CD4-positive, alpha-beta memory T cell (primary cell): Measurements from ENCODE around the gene SLC16A7. TPM values are rescaled to one million over a fixed set of nuclear protein-coding genes. Genes with fewer than 3 reads are reported as not detected.

Experiments used
- CTCF ChIA-PET: fragments of 350-600 bp; sonication (Branson Sonifier 250); formaldehyde crosslinking; loops from one replicate; lab custom pipeline; 2021; ENCODE audit warnings: inconsistent platforms; ENCODE audit not compliant: partially characterized antibody; lab: Charles Lee
- POLR2A ChIA-PET: fragments of 350-600 bp; sonication (Branson Sonifier 250); formaldehyde crosslinking; loops from one replicate; lab custom pipeline; 2021; ENCODE audit not compliant: partially characterized antibody; lab: Charles Lee
- DNase-seq, 5 donors: peaks; one replicate each; pipeline versions ENCODE4 v3.0.0 to v3.0.0-alpha.2; 2020 to 2022; ENCODE audit warnings: mixed read lengths in 1 of 5
- H3K27ac ChIP-seq: one replicate; pipeline ENCODE4 v1.7.0; 2013; ENCODE audit warnings: low read depth, low read length
- H3K27me3 ChIP-seq: 2 replicates; pipeline ENCODE4 v1.7.0; 2013; ENCODE audit warnings: mild to moderate bottlenecking, low read length, moderate library complexity; ENCODE audit not compliant: insufficient read depth
- H3K36me3 ChIP-seq: 2 replicates; pipeline ENCODE4 v1.7.0; 2013; ENCODE audit warnings: mild to moderate bottlenecking, low read length, moderate library complexity; ENCODE audit not compliant: insufficient read depth
- H3K4me1 ChIP-seq: 2 replicates; pipeline ENCODE4 v1.7.0; 2013; ENCODE audit warnings: mild to moderate bottlenecking, low read length, moderate library complexity; ENCODE audit not compliant: insufficient read depth
- H3K4me3 ChIP-seq, 2 donors: one replicate each; pipeline ENCODE4 v1.7.0; 2013; ENCODE audit warnings: low read length in 2 of 2, mild to moderate bottlenecking in 1 of 2
- H3K9me3 ChIP-seq, 2 donors: one replicate each; pipeline ENCODE4 v1.7.0; 2013; ENCODE audit warnings: low read length in 2 of 2, control low read depth in 1 of 2; ENCODE audit not compliant: control insufficient read depth in 1 of 2
- H3K27ac Mint-ChIP-seq, 7 donors: one replicate each; pipeline ENCODE4 v1.8.0; 2020 to 2021; ENCODE audit warnings: mixed read lengths in 7 of 7, mild to moderate bottlenecking in 6 of 7, inconsistent platforms in 3 of 7, moderate library complexity in 3 of 7
- H3K27me3 Mint-ChIP-seq, 2 donors: one replicate each; pipeline ENCODE4 v1.8.0; 2020 to 2021; ENCODE audit warnings: mixed read lengths in 2 of 2
- H3K36me3 Mint-ChIP-seq, 2 donors: one replicate each; pipeline ENCODE4 v1.8.0; 2020 to 2021; ENCODE audit warnings: mixed read lengths in 2 of 2, inconsistent platforms in 1 of 2, mild to moderate bottlenecking in 1 of 2
- H3K4me1 Mint-ChIP-seq, 4 donors: one replicate each; pipeline ENCODE4 v1.8.0; 2020 to 2021; ENCODE audit warnings: mixed read lengths in 4 of 4, mild to moderate bottlenecking in 1 of 4
- H3K4me3 Mint-ChIP-seq, 8 donors: one replicate each; pipeline ENCODE4 v1.8.0; 2020 to 2021; ENCODE audit warnings: mixed read lengths in 8 of 8, mild to moderate bottlenecking in 7 of 8, moderate library complexity in 6 of 8, inconsistent platforms in 3 of 8
- H3K9me3 Mint-ChIP-seq, 8 donors: one replicate each; pipeline ENCODE4 v1.8.0; 2020 to 2021; ENCODE audit warnings: mixed read lengths in 8 of 8, mild to moderate bottlenecking in 5 of 8, inconsistent platforms in 3 of 8, moderate library complexity in 1 of 8
- intact Hi-C: fragments of 100-400 bp; cut with micrococcal nuclease; formaldehyde crosslinking; loops from one replicate; pipeline ENCODE4 v1.15.1; 2023
- polyA plus RNA-seq, 2 donors: library from polyadenylated mRNA; unstranded; fragments of 300-500 nt; fragmentation: Illumina TruSeq; gene quantifications; one replicate each; pipeline ENCODE4 v1.2.3, GENCODE V29; 2021
- total RNA-seq, 2 experiments: library from RNA; stranded (reverse); gene quantifications; one replicate each; pipeline ENCODE4 v1.2.3, GENCODE V29; 2021

The SLC16A7 gene
- total and polyA plus RNA-seq, 4 experiments from 2014 or later = 20.3 to 52.9 (median 37.7) TPM

GRCh38 chr12:59634254-59634653 is 38.4 kb downstream of the SLC16A7 start:
- no peak overlapping the region for H3K27ac ChIP-seq
- H3K4me3 ChIP-seq = no peak overlapping the region
- H3K4me3 Mint-ChIP-seq = peak overlapping the region in 2 of 8 donors; percentile 19 to 55
- no peaks in the 10 kb centered on the region for H3K9me3 ChIP-seq
- intact Hi-C loops = no loop called here
- ChIA-PET CTCF (no interaction called here), POLR2A (no interaction called here)
- H3K4me1 ChIP-seq = peaks cover 27% of the 10 kb centered on the region
- H3K36me3 Mint-ChIP-seq = peaks cover 9 to 29% of the 10 kb centered on the region in 2 donors
- H3K27ac Mint-ChIP-seq = peak overlapping the region in 2 of 7 donors; percentile 6 to 91
- peaks cover 0 to 2% (median 0%) of the 10 kb centered on the region in 8 donors for H3K9me3 Mint-ChIP-seq
- no peaks in the 10 kb centered on the region for H3K36me3 ChIP-seq
- no peaks in the 10 kb centered on the region for H3K27me3 ChIP-seq
- no peaks in the 10 kb centered on the region for H3K27me3 Mint-ChIP-seq
- DNase-seq = no peak
- H3K4me1 Mint-ChIP-seq = peaks cover 40 to 61% (median 50%) of the 10 kb centered on the region in 4 donors

- H3K9me3 Mint-ChIP-seq = no peaks in the 10 kb centered on the region
- H3K9me3 ChIP-seq = no peaks in the 10 kb centered on the region
- H3K27ac Mint-ChIP-seq = peak overlapping the region in 6 of 7 donors; percentile 10 to 65 (median 24)
- H3K27me3 ChIP-seq = no peaks in the 10 kb centered on the region
- H3K4me1 ChIP-seq = peaks cover 27% of the 10 kb centered on the region
- H3K4me3 ChIP-seq = no peak overlapping the region
- H3K27me3 Mint-ChIP-seq = no peaks in the 10 kb centered on the region
- peaks cover 2 to 16% of the 10 kb centered on the region in 2 donors for H3K36me3 Mint-ChIP-seq
- H3K4me1 Mint-ChIP-seq = peaks cover 33 to 48% (median 38%) of the 10 kb centered on the region in 4 donors
- CTCF ChIA-PET = no interaction called here
- intact Hi-C loops = no loop called here
- no peaks in the 10 kb centered on the region for H3K36me3 ChIP-seq
- H3K27ac ChIP-seq = no peak overlapping the region
- POLR2A ChIA-PET = no interaction called here
- H3K4me3 Mint-ChIP-seq = peak overlapping the region in 1 of 8 donors; percentile 65
- no peak for DNase-seq
These were observed 41.3 kb downstream of the SLC16A7 start for GRCh38 chr12:59636945-59637691.

- ChIA-PET CTCF (no interaction called here), POLR2A (interaction anchor here (1.2 kb wide), 1 partner anchor 42 kb away, joined by 3 read pairs; the partner anchor contains the start of gene SLC16A7)
- H3K9me3 ChIP-seq = no peaks in the 10 kb centered on the region
- no peak overlapping the region for H3K27ac ChIP-seq
- no peak overlapping the region for H3K4me3 Mint-ChIP-seq
- no peak overlapping the region for H3K4me3 ChIP-seq
- no peaks in the 10 kb centered on the region for H3K36me3 ChIP-seq
- intact Hi-C loops = no loop called here
- peaks cover 0 to 2% (median 0%) of the 10 kb centered on the region in 8 donors for H3K9me3 Mint-ChIP-seq
- H3K4me1 Mint-ChIP-seq = peaks cover 35 to 44% (median 39%) of the 10 kb centered on the region in 4 donors
- H3K27me3 ChIP-seq = no peaks in the 10 kb centered on the region
- peaks cover 6 to 21% of the 10 kb centered on the region in 2 donors for H3K36me3 Mint-ChIP-seq
- no peaks in the 10 kb centered on the region for H3K27me3 Mint-ChIP-seq
- no peak for DNase-seq
- peaks cover 27% of the 10 kb centered on the region for H3K4me1 ChIP-seq
- H3K27ac Mint-ChIP-seq = peak overlapping the region in 1 of 7 donors; percentile 28
These were observed 41.9 kb downstream of the SLC16A7 start for GRCh38 chr12:59637692-59638070.

GRCh38 chr12:59643550-59643949 is 47.7 kb downstream of the SLC16A7 start:
- H3K36me3 Mint-ChIP-seq = peaks cover 43 to 57% of the 10 kb centered on the region in 2 donors
- Histone ChIP-seq H3K27ac (no peak overlapping the region), H3K36me3 (no peaks in the 10 kb centered on the region), H3K27me3 (no peaks in the 10 kb centered on the region), H3K4me3 (no peak overlapping the region), H3K4me1 (no peaks in the 10 kb centered on the region), H3K9me3 (no peaks in the 10 kb centered on the region)
- intact Hi-C loops = no loop called here
- POLR2A ChIA-PET = no interaction called here
- DNase-seq = no peak
- H3K27me3 Mint-ChIP-seq = no peaks in the 10 kb centered on the region
- H3K27ac Mint-ChIP-seq = no peak overlapping the region
- H3K9me3 Mint-ChIP-seq = peaks cover 0 to 7% (median 4%) of the 10 kb centered on the region in 8 donors
- peaks cover 12 to 27% (median 21%) of the 10 kb centered on the region in 4 donors for H3K4me1 Mint-ChIP-seq
- H3K4me3 Mint-ChIP-seq = no peak overlapping the region
- CTCF ChIA-PET = no interaction called here

GRCh38 chr12:59645242-59645641 is 49.4 kb downstream of the SLC16A7 start:
- Histone ChIP-seq H3K4me1 (no peaks in the 10 kb centered on the region), H3K36me3 (no peaks in the 10 kb centered on the region), H3K9me3 (no peaks in the 10 kb centered on the region), H3K27ac (no peak overlapping the region), H3K4me3 (no peak overlapping the region), H3K27me3 (no peaks in the 10 kb centered on the region)
- Mint-ChIP-seq H3K36me3 (peaks cover 41 to 64% of the 10 kb centered on the region in 2 donors), H3K27me3 (no peaks in the 10 kb centered on the region), H3K27ac (peak overlapping the region in 2 of 7 donors; percentile 24 to 45), H3K4me1 (peaks cover 15 to 34% (median 30%) of the 10 kb centered on the region in 4 donors), H3K4me3 (no peak overlapping the region), H3K9me3 (peaks cover 0 to 7% (median 4%) of the 10 kb centered on the region in 8 donors)
- ChIA-PET CTCF (no interaction called here), POLR2A (no interaction called here)
- no peak for DNase-seq
- intact Hi-C loops = no loop called here

- CTCF ChIA-PET = no interaction called here
- peaks cover 41 to 64% of the 10 kb centered on the region in 2 donors for H3K36me3 Mint-ChIP-seq
These were observed 50.8 kb downstream of the SLC16A7 start for GRCh38 chr12:59646636-59647035.

GRCh38 chr12:59649203-59649602 is 53.4 kb downstream of the SLC16A7 start:
- Mint-ChIP-seq H3K36me3 (peaks cover 25 to 46% of the 10 kb centered on the region in 2 donors), H3K27me3 (no peaks in the 10 kb centered on the region), H3K27ac (no peak overlapping the region), H3K4me3 (no peak overlapping the region), H3K4me1 (peaks cover 30 to 45% (median 34%) of the 10 kb centered on the region in 4 donors), H3K9me3 (peaks cover 0 to 7% (median 2%) of the 10 kb centered on the region in 8 donors)
- POLR2A ChIA-PET = no interaction called here
- intact Hi-C loops = no loop called here
- DNase-seq = no peak
- Histone ChIP-seq H3K4me1 (peaks cover 9% of the 10 kb centered on the region), H3K27ac (no peak overlapping the region), H3K4me3 (no peak overlapping the region), H3K27me3 (no peaks in the 10 kb centered on the region), H3K36me3 (no peaks in the 10 kb centered on the region), H3K9me3 (no peaks in the 10 kb centered on the region)
- CTCF ChIA-PET = interaction anchor here (0.7 to 1.5 kb wide), 2 partner anchors 19 to 101 kb away, joined by 3 read pairs; no protein-coding TSS in a partner anchor

More at GRCh38 chr12:59646636-59647035, 50.8 kb downstream of the SLC16A7 start:
- POLR2A ChIA-PET = no interaction called here
- no peak overlapping the region for H3K27ac ChIP-seq
- H3K9me3 ChIP-seq = no peaks in the 10 kb centered on the region
- H3K4me1 ChIP-seq = peaks cover 9% of the 10 kb centered on the region
- no peaks in the 10 kb centered on the region for H3K36me3 ChIP-seq
- no peaks in the 10 kb centered on the region for H3K27me3 ChIP-seq
- H3K4me3 ChIP-seq = no peak overlapping the region
- Mint-ChIP-seq H3K4me3 (no peak overlapping the region), H3K9me3 (peaks cover 0 to 7% (median 4%) of the 10 kb centered on the region in 8 donors), H3K27me3 (no peaks in the 10 kb centered on the region), H3K27ac (no peak overlapping the region), H3K4me1 (peaks cover 29 to 48% (median 38%) of the 10 kb centered on the region in 4 donors)
- intact Hi-C loops = no loop called here
- DNase-seq = no peak
